PFSK-1 (cell line): ENCODE results near the gene SCAMP5.

ENCODE experiments used
- FOXP2 ChIP-seq: optimal IDR thresholded peaks from 2 replicates; pipeline ENCODE3; 2011; ENCODE audit warnings: borderline replicate concordance, control low read depth, inconsistent platforms; ENCODE audit not compliant: insufficient read depth; ENCODE audit errors: extremely low read length, extremely low read depth
- POLR2AphosphoS5 ChIP-seq: IDR thresholded peaks from 2 replicates; pipeline ENCODE4 v1.6.1; 2012; ENCODE audit warnings: low read depth, mild to moderate bottlenecking, control low read depth, low read length, moderate library complexity
- SIN3A ChIP-seq: IDR thresholded peaks from 2 replicates; pipeline ENCODE4 v1.6.1; 2012; ENCODE audit warnings: mild to moderate bottlenecking, low read length, moderate library complexity, borderline replicate concordance; ENCODE audit not compliant: insufficient read depth
- TAF1 ChIP-seq: IDR thresholded peaks from 2 replicates; pipeline ENCODE4 v1.6.1; 2012; ENCODE audit warnings: low read length, control low read depth, borderline replicate concordance; ENCODE audit not compliant: insufficient read depth
- TF ChIP-seq, protein P1 (sequence below), 2 experiments: IDR thresholded peaks; 2 replicates each; pipeline versions ENCODE4 v1.6.1 to v1.8.0; 2011 to 2012; ENCODE audit warnings: low read depth in 2 of 2, low read length in 2 of 2, control low read depth in 1 of 2, inconsistent platforms in 1 of 2, mild to moderate bottlenecking in 1 of 2, moderate library complexity in 1 of 2; ENCODE audit not compliant: insufficient read depth in 1 of 2

Gene SCAMP5

DNA sequence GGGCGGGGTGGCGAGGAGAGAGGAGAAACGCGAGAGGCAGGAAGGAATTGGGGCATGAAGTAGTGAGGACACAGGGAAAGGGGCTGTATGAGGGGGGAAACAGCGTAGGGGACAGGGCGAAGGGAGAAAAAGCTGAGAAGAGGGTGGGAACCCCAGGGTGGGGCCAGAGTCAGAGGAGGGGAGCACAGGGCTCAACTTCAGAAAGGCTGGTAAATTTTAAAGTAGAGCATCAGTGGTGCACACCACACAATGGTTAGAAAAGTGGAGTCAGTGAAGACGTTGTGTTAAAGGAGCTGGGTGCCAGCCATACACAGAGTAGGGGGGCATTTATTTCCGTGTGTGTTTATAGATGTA, 35.8 kb upstream of the SCAMP5 start:
- TF ChIP-seq POLR2AphosphoS5 (no peak), SIN3A (no peak), FOXP2 (no peak), TAF1 (no peak)
- TF ChIP-seq, protein P1, sequence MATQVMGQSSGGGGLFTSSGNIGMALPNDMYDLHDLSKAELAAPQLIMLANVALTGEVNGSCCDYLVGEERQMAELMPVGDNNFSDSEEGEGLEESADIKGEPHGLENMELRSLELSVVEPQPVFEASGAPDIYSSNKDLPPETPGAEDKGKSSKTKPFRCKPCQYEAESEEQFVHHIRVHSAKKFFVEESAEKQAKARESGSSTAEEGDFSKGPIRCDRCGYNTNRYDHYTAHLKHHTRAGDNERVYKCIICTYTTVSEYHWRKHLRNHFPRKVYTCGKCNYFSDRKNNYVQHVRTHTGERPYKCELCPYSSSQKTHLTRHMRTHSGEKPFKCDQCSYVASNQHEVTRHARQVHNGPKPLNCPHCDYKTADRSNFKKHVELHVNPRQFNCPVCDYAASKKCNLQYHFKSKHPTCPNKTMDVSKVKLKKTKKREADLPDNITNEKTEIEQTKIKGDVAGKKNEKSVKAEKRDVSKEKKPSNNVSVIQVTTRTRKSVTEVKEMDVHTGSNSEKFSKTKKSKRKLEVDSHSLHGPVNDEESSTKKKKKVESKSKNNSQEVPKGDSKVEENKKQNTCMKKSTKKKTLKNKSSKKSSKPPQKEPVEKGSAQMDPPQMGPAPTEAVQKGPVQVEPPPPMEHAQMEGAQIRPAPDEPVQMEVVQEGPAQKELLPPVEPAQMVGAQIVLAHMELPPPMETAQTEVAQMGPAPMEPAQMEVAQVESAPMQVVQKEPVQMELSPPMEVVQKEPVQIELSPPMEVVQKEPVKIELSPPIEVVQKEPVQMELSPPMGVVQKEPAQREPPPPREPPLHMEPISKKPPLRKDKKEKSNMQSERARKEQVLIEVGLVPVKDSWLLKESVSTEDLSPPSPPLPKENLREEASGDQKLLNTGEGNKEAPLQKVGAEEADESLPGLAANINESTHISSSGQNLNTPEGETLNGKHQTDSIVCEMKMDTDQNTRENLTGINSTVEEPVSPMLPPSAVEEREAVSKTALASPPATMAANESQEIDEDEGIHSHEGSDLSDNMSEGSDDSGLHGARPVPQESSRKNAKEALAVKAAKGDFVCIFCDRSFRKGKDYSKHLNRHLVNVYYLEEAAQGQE (IDR thresholded peaks at IDR 0.05; ENCODE audit: insufficient read depth in 1 of 2, low read depth in 2 of 2, low read length in 2 of 2), result no peak

DNA sequence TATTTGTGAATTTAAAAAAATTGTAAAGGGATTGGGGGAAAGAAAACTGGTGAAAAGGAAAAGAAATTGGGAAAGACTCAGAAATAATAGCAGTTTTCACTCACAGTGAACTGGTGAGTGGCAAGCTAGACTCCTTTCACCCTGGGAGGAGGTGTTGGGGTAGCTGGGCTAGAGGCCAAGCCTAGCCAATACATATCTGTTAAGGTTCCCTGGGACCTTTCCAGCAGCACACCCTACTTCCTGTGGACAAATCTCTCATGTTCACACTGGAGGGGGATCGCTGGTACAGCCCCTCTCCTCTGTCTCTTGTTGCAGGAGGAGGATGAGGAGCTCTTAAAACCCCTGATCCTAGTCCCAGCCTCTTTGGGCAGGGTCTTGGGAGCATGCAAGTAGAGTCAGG, 35.1 kb upstream of the SCAMP5 start:
- no peak for TF ChIP-seq POLR2AphosphoS5
- TF ChIP-seq SIN3A, result no peak
- TF ChIP-seq TAF1, result no peak
- TF ChIP-seq, protein P1 (IDR thresholded peaks at IDR 0.05; ENCODE audit: insufficient read depth in 1 of 2, low read depth in 2 of 2, low read length in 2 of 2), result no peak
- no peak for TF ChIP-seq FOXP2

DNA sequence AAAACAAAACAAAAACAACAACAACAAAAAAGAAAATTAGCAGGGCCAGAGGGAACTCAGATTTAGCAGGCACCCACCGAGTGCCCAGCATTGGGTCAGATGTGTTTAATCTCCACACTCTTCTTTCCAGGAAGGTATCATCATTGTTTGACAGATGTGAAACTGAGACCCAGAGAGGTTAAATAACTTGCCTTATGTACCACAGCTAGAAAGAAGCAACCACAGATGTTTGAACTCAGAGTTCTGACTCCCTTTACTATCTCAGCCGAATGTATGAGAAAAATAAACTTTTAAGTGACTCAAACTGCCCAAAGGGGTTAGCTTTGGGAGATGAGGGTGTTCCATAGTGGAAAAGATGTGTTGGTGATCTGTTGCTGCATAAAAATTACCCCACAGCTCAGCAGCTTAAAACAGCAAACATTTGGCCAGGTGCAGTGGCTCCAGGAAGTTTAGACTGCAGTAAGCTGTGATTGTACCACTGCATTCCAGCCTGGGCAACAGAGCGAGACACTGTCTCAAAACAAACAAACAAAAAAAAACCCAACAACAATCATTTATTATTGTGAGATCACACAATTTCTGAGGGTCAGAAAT, 34.3 kb upstream of the SCAMP5 start:
- no peak for TF ChIP-seq FOXP2
- no peak for TF ChIP-seq POLR2AphosphoS5
- TF ChIP-seq TAF1, result no peak
- no peak for TF ChIP-seq SIN3A

DNA sequence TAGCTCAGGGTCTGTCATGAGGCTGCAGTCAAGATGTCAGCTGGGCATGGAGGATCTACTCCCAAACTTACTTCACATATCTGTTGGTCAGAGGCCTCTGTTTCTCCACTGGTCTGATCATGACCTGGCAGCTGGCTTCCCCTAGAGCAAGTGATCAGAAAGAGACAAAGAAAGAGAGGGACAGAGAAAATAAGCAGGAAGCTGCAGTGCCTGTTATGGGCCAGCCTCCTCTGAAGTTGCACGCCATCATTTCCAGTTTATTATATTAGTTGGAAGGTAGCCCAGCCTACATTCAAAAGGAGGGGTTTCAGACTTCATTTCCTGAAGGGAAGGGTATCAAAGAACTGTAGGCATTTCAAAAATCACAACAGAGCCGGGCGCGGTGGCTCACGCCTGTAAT, 33.7 kb upstream of the SCAMP5 start:
- TF ChIP-seq FOXP2 (no peak), SIN3A (0 out of 2 replicates have a peak, but pooled peaks have one; percentile 36), POLR2AphosphoS5 (0 out of 2 replicates have a peak, but pooled peaks have one; percentile 29), TAF1 (no peak)
- TF ChIP-seq, protein P1 (IDR thresholded peaks at IDR 0.05; ENCODE audit: insufficient read depth in 1 of 2, low read depth in 2 of 2, low read length in 2 of 2), result peak in 1 of 2 experiments; percentile 63; a peak in 2 of 4 replicates

DNA sequence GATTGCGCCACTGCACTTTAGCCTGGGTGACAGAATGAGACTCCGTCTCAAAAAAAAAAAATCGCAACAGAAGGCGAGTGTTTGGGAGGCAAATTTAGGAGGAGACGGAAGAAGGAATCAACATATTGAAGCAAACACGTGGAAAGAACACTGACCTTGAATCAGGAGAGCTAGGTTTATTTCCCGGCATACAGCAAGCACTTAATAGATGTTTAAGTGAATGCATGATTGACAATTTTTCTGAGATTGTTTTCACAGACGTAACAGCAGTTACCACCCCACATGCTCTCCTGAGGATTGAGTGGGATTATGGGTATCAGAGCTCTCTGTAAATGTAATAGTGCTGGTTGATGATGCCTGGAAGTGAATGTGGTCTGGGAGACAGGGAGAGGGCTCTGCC, 33.1 kb upstream of the SCAMP5 start:
- TF ChIP-seq FOXP2 (no peak), POLR2AphosphoS5 (no peak), TAF1 (no peak), SIN3A (no peak)
- TF ChIP-seq, protein P1 (IDR thresholded peaks at IDR 0.05; ENCODE audit: insufficient read depth in 1 of 2, low read depth in 2 of 2, low read length in 2 of 2), result no peak
